ENCODE results near the gene TTC34.
"Not testable (repeated sequence)": the region's sequence is repeated elsewhere in the genome, so short reads cannot be mapped to it uniquely, and the experiment has no call there.

DNA sequence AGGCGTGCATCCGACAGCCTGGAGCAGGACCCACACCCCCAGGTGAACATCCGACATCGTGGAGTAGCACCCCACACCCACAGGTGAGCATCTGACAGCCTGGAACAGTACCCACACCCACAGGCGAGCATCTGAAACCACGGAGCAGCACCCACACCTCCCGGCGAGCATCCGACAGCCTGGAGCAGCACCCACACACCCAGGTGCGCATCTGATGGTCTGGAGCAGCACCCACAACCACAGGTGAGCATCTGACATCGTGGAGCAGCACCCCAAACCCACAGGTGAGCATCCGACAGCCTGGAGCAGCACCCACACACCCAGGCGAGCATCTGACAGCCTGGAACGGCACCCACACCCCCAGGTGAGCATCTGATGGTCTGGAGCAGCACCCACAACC, 46.1 kb downstream of the TTC34 start:
- TF ChIP-seq CTCF, POLR2A (IDR thresholded peaks at IDR 0.05): not testable (repeated sequence)
